GM12801 (cell line): ENCODE data around the gene GRK5.

Experiments
- CTCF ChIP-seq: IDR thresholded peaks from one replicate; pipeline ENCODE4 v1.5.1; 2011; ENCODE audit warnings: control low read depth; ENCODE audit not compliant: insufficient read length; ENCODE audit errors: extremely low read depth

Gene GRK5

GRCh38 chr10:119190353-119190752, 17.0 kb upstream of the GRK5 start:
- TF ChIP-seq CTCF: no peak

GRCh38 chr10:119190954-119191785, 16.2 kb upstream of the GRK5 start:
- TF ChIP-seq CTCF: no peak

GRCh38 chr10:119191881-119192280, 15.5 kb upstream of the GRK5 start:
- no peak for TF ChIP-seq CTCF

- no peak for TF ChIP-seq CTCF
These were observed 9.4 kb upstream of the GRK5 start for GRCh38 chr10:119197921-119198320.

GRCh38 chr10:119198438-119198837, 8.9 kb upstream of the GRK5 start:
- TF ChIP-seq CTCF: no peak

- no peak for TF ChIP-seq CTCF
These were observed 8.0 kb upstream of the GRK5 start for GRCh38 chr10:119199231-119199992.

GRCh38 chr10:119201233-119201632, 6.1 kb upstream of the GRK5 start:
- no peak for TF ChIP-seq CTCF
